Neural progenitor cell (in vitro differentiated cells): Measurements from ENCODE around the gene LRRC1.

Experiments used
- EZH2 ChIP-seq: fragments of 200-600 bp; sonication (generic); IDR thresholded peaks from 2 replicates; pipeline ENCODE4 v1.6.1; 2017; ENCODE audit warnings: antibody characterized with exemption, mild to moderate bottlenecking, moderate library complexity
- TF ChIP-seq, protein P1 (sequence below): fragments of 200-600 bp; sonication (generic); IDR thresholded peaks from 2 replicates; pipeline ENCODE4 v1.5.1; 2017; ENCODE audit warnings: antibody characterized with exemption, mild to moderate bottlenecking

DNA sequence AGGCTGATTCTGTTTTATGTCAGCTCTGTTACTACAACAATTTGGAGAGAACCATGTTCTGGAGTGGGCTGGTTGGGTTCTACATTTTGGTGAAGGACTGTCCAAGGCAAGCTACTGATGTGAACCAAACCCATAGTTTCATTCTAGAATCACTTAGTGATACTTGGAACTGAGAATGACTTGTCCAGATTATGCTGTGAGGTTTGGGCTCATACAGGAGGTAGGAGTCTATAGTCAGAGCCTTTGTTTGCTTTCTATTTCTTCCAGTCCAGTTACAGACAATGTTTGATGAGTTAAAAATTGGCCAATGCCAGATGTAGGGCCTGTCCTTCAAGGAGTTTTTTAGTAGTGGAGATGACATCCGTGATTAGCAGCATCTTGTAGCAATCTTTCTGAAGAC lies 97.9 kb downstream of the LRRC1 start:
- TF ChIP-seq, protein P1, sequence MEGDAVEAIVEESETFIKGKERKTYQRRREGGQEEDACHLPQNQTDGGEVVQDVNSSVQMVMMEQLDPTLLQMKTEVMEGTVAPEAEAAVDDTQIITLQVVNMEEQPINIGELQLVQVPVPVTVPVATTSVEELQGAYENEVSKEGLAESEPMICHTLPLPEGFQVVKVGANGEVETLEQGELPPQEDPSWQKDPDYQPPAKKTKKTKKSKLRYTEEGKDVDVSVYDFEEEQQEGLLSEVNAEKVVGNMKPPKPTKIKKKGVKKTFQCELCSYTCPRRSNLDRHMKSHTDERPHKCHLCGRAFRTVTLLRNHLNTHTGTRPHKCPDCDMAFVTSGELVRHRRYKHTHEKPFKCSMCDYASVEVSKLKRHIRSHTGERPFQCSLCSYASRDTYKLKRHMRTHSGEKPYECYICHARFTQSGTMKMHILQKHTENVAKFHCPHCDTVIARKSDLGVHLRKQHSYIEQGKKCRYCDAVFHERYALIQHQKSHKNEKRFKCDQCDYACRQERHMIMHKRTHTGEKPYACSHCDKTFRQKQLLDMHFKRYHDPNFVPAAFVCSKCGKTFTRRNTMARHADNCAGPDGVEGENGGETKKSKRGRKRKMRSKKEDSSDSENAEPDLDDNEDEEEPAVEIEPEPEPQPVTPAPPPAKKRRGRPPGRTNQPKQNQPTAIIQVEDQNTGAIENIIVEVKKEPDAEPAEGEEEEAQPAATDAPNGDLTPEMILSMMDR = no peak
- no peak for TF ChIP-seq EZH2
